KMS-11 (cell line): ENCODE results near the gene MPRIP.

ENCODE experiments used
- H2AFZ ChIP-seq: fragments of 200-600 bp; sonication (generic); 2 replicates; pipeline ENCODE4 v1.6.1; 2016; ENCODE audit warnings: antibody characterized with exemption, mixed run types, low read depth
- H3K27ac ChIP-seq: fragments of 200-600 bp; sonication (generic); 2 replicates; pipeline ENCODE4 v1.6.1; 2016; ENCODE audit warnings: mild to moderate bottlenecking, mixed run types
- H3K27me3 ChIP-seq: fragments of 200-600 bp; sonication (generic); 2 replicates; pipeline ENCODE4 v1.6.1; 2017; ENCODE audit warnings: mild to moderate bottlenecking, low read depth, mixed run types, moderate library complexity; ENCODE audit not compliant: insufficient read depth
- H3K36me3 ChIP-seq: fragments of 200-600 bp; sonication (generic); 2 replicates; pipeline ENCODE4 v1.6.1; 2017; ENCODE audit warnings: mild to moderate bottlenecking, mixed run types; ENCODE audit not compliant: insufficient read depth
- H3K4me1 ChIP-seq: fragments of 200-600 bp; sonication (generic); 2 replicates; pipeline ENCODE4 v1.6.1; 2016; ENCODE audit warnings: mild to moderate bottlenecking, low read depth, mixed run types; ENCODE audit not compliant: poor library complexity, severe bottlenecking
- H3K4me2 ChIP-seq: fragments of 200-600 bp; sonication (generic); 2 replicates; pipeline ENCODE4 v1.7.0; 2016; ENCODE audit warnings: mild to moderate bottlenecking, mixed run types
- H3K4me3 ChIP-seq: fragments of 200-600 bp; sonication (generic); IDR thresholded peaks from 2 replicates; pipeline ENCODE4 v1.6.1; 2017; ENCODE audit warnings: low read depth, low read length, mixed read lengths; ENCODE audit not compliant: insufficient read depth
- H3K79me2 ChIP-seq: fragments of 200-600 bp; sonication (generic); 2 replicates; pipeline ENCODE4 v1.6.1; 2016; ENCODE audit warnings: low read depth, mixed run types; ENCODE audit not compliant: insufficient read depth
- H3K9ac ChIP-seq: fragments of 200-600 bp; sonication (generic); 2 replicates; pipeline ENCODE4 v1.6.1; 2016; ENCODE audit warnings: mild to moderate bottlenecking, mixed run types
- H4K20me1 ChIP-seq: fragments of 200-600 bp; sonication (generic); 2 replicates; pipeline ENCODE4 v1.6.1; 2016; ENCODE audit warnings: mild to moderate bottlenecking, mixed run types; ENCODE audit not compliant: insufficient read depth
- CTCF ChIP-seq: fragments of 200-600 bp; sonication (generic); conservative IDR thresholded peaks from 2 replicates; pipeline ENCODE4 v1.6.1; 2017; ENCODE audit warnings: low read depth, mild to moderate bottlenecking, antibody characterized with exemption, low read length, moderate library complexity, mixed read lengths

The MPRIP gene

GRCh38 chr17:17109256-17109655, 67.0 kb downstream of the MPRIP start:
- H3K27me3 ChIP-seq, result no peaks in the 10 kb centered on the region
- peaks cover 15% of the 10 kb centered on the region for H3K4me1 ChIP-seq
- no peak overlapping the region for H3K27ac ChIP-seq
- H4K20me1 ChIP-seq, result no peaks in the 10 kb centered on the region
- no peak overlapping the region for H3K4me2 ChIP-seq
- H3K36me3 ChIP-seq, result no peaks in the 10 kb centered on the region
- no peak overlapping the region for H2AFZ ChIP-seq
- no peaks in the 10 kb centered on the region for H3K79me2 ChIP-seq
- no peak overlapping the region for H3K4me3 ChIP-seq
- H3K9ac ChIP-seq, result no peak overlapping the region
- no peak for TF ChIP-seq CTCF

- Histone ChIP-seq H3K4me1 (peaks cover 15% of the 10 kb centered on the region), H3K79me2 (no peaks in the 10 kb centered on the region), H3K27me3 (no peaks in the 10 kb centered on the region), H3K36me3 (no peaks in the 10 kb centered on the region), H3K4me2 (no peak overlapping the region), H3K9ac (no peak overlapping the region), H4K20me1 (no peaks in the 10 kb centered on the region), H3K27ac (no peak overlapping the region), H3K4me3 (no peak overlapping the region), H2AFZ (no peak overlapping the region)
- TF ChIP-seq CTCF, result no peak
Observed at GRCh38 chr17:17109907-17110306, 67.7 kb downstream of the MPRIP start.

GRCh38 chr17:17110520-17110919, 68.3 kb downstream of the MPRIP start:
- H3K4me2 ChIP-seq, result no peak overlapping the region
- H2AFZ ChIP-seq, result no peak overlapping the region
- H3K27ac ChIP-seq, result no peak overlapping the region
- H3K79me2 ChIP-seq, result no peaks in the 10 kb centered on the region
- H4K20me1 ChIP-seq, result no peaks in the 10 kb centered on the region
- no peak overlapping the region for H3K9ac ChIP-seq
- no peaks in the 10 kb centered on the region for H3K27me3 ChIP-seq
- H3K36me3 ChIP-seq, result no peaks in the 10 kb centered on the region
- H3K4me3 ChIP-seq, result no peak overlapping the region
- TF ChIP-seq CTCF, result no peak
- peaks cover 15% of the 10 kb centered on the region for H3K4me1 ChIP-seq

- Histone ChIP-seq H3K79me2 (no peaks in the 10 kb centered on the region), H3K4me3 (no peak overlapping the region), H3K4me2 (no peak overlapping the region), H3K27me3 (no peaks in the 10 kb centered on the region), H3K9ac (no peak overlapping the region), H4K20me1 (no peaks in the 10 kb centered on the region), H2AFZ (no peak overlapping the region), H3K27ac (no peak overlapping the region), H3K36me3 (no peaks in the 10 kb centered on the region), H3K4me1 (peaks cover 15% of the 10 kb centered on the region)
- no peak for TF ChIP-seq CTCF
Observed at GRCh38 chr17:17111401-17112393, 69.4 kb downstream of the MPRIP start.
